Measurements from ENCODE around the gene PODXL2.

Gene PODXL2

GRCh38 chr3:127662001-127662469, 33.0 kb downstream of the PODXL2 start:
- H3K27ac ChIP-seq, result peak overlapping the region; percentile 36 to 59
- no peaks in the 10 kb centered on the region for H3K36me3 ChIP-seq
- no peak for TF ChIP-seq CTCF (IDR thresholded peaks at IDR 0.05)
- DNase-seq, result peak in 1 of 2 donors; percentile 61
- no peaks in the 10 kb centered on the region for H3K9me3 ChIP-seq
- intact Hi-C loops (cut with DNase I; ENCODE audit: low total_unique reads), result no loop called here
- H3K4me1 ChIP-seq, result peaks cover 0 to 41% (median 4%) of the 10 kb centered on the region in 4 donors
- H3K27me3 ChIP-seq, result no peaks in the 10 kb centered on the region
- no peak overlapping the region for H3K4me3 ChIP-seq

- Histone ChIP-seq H3K36me3 (no peaks in the 10 kb centered on the region), H3K27ac (peak overlapping the region; percentile 36 to 59), H3K27me3 (no peaks in the 10 kb centered on the region), H3K9me3 (no peaks in the 10 kb centered on the region), H3K4me3 (no peak overlapping the region), H3K4me1 (peaks cover 0 to 34% (median 4%) of the 10 kb centered on the region in 4 donors)
- intact Hi-C loops (cut with DNase I; ENCODE audit: low total_unique reads), result no loop called here
- DNase-seq, result peak in 1 of 2 donors; percentile 19
- TF ChIP-seq CTCF (IDR thresholded peaks at IDR 0.05), result no peak
Measured at GRCh38 chr3:127663151-127663550, 34.2 kb downstream of the PODXL2 start.

GRCh38 chr3:127665165-127665564, 36.2 kb downstream of the PODXL2 start:
- DNase-seq, result no peak
- H3K27ac ChIP-seq, result no peak overlapping the region
- no peak for TF ChIP-seq CTCF (IDR thresholded peaks at IDR 0.05)
- intact Hi-C loops (cut with DNase I; ENCODE audit: low total_unique reads), result no loop called here
- H3K36me3 ChIP-seq, result no peaks in the 10 kb centered on the region
- no peaks in the 10 kb centered on the region for H3K9me3 ChIP-seq
- no peak overlapping the region for H3K4me3 ChIP-seq
- no peaks in the 10 kb centered on the region for H3K27me3 ChIP-seq
- peaks cover 0 to 23% (median 4%) of the 10 kb centered on the region in 4 donors for H3K4me1 ChIP-seq

- no peak for TF ChIP-seq CTCF (IDR thresholded peaks at IDR 0.05)
- intact Hi-C loops (cut with DNase I; ENCODE audit: low total_unique reads), result no loop called here
- no peaks in the 10 kb centered on the region for H3K36me3 ChIP-seq
- no peaks in the 10 kb centered on the region for H3K27me3 ChIP-seq
- no peak overlapping the region for H3K27ac ChIP-seq
- H3K4me3 ChIP-seq, result no peak overlapping the region
- no peaks in the 10 kb centered on the region for H3K9me3 ChIP-seq
- H3K4me1 ChIP-seq, result peaks cover 0 to 23% (median 4%) of the 10 kb centered on the region in 4 donors
- DNase-seq, result no peak
Measured at GRCh38 chr3:127665586-127665985, 36.6 kb downstream of the PODXL2 start.

GRCh38 chr3:127666676-127667075, 37.7 kb downstream of the PODXL2 start:
- Histone ChIP-seq H3K4me1 (peaks cover 0 to 21% (median 8%) of the 10 kb centered on the region in 4 donors), H3K9me3 (no peaks in the 10 kb centered on the region), H3K4me3 (no peak overlapping the region), H3K36me3 (no peaks in the 10 kb centered on the region), H3K27me3 (no peaks in the 10 kb centered on the region), H3K27ac (no peak overlapping the region)
- intact Hi-C loops (cut with DNase I; ENCODE audit: low total_unique reads), result no loop called here
- no peak for DNase-seq
- TF ChIP-seq CTCF (IDR thresholded peaks at IDR 0.05), result no peak
